ENCODE data around the gene CREB5. TPM values are rescaled to one million over a fixed set of nuclear protein-coding genes. Genes with fewer than 3 reads are reported as not detected.

The CREB5 gene
- total RNA-seq, 2 experiments from 2014 or later: 0.15 to 0.52 TPM

DNA sequence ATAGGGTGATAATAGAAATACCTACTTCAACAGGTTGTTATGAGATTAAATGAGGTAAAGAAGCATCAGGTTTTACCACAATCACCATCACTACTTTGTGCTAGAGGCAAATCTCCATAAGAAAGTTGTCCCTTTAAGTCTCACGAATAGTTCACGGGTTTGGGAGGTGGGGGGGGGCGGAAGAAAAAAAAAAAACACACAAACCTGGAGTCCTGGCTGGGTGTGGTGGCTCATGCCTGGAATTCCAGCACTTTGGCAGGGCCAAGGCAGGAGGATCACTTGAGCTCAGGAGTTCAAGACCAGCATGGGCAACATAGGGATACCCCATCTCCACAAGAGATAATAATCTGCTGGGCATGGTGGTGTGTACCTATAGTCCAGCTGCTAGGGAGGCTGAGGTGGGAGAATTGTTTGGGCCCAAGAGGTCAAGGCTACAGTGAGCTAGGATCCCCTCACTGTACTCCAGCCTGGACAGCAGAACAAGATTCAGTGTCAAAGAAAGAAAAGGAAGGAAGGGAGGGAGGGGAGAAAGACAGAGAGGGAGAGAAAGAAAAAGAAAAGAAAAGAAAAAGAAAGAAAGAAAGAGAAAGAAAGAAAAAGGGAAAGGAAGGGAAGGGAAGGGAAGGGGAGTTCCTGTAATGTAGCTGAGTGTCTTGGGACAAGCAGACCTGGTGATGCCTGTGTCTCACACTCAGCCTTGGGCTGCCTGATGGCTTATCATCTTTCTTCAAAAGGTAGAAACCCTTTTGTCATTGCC, 231.4 kb downstream of the CREB5 start:
- H3K9me3 Mint-ChIP-seq: no peaks in the 10 kb centered on the region
- POLR2A ChIA-PET: no interaction called here
- H3K27ac Mint-ChIP-seq: no peak overlapping the region
- no peak for DNase-seq
- CTCF ChIA-PET: no interaction called here
- H3K4me3 Mint-ChIP-seq: no peak overlapping the region
- no peaks in the 10 kb centered on the region for H3K36me3 Mint-ChIP-seq
- H3K4me1 Mint-ChIP-seq (ENCODE audit: low read depth): no peaks in the 10 kb centered on the region
- intact Hi-C loops (cut with micrococcal nuclease): no loop called here
- H3K27me3 Mint-ChIP-seq: no peaks in the 10 kb centered on the region

DNA sequence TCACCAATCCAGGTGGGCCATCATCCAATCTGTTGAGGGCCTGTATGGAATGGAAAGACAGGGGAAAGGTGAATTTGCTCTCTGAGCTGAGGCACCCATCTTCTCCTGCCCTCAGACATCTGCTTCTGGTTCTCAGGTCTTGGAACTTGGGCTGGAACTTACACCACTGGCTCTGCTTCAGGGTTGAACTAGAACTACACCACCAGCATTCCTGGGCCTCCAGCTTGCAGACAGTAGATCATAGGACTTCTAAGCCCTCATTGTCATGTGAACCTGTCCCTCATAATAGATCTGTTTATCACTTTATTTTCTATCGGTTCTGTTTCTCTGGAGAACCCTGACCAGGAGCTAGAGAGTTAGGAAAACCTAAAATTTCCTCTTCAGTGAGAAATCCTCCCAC, 233.5 kb downstream of the CREB5 start:
- no peaks in the 10 kb centered on the region for H3K9me3 Mint-ChIP-seq
- H3K36me3 Mint-ChIP-seq: no peaks in the 10 kb centered on the region
- no peaks in the 10 kb centered on the region for H3K4me1 Mint-ChIP-seq (ENCODE audit: low read depth)
- H3K27ac Mint-ChIP-seq: no peak overlapping the region
- H3K27me3 Mint-ChIP-seq: peaks cover 1% of the 10 kb centered on the region
- no peak overlapping the region for H3K4me3 Mint-ChIP-seq
- POLR2A ChIA-PET: no interaction called here
- no peak for DNase-seq
- intact Hi-C loops (cut with micrococcal nuclease): no loop called here
- CTCF ChIA-PET: no interaction called here

DNA sequence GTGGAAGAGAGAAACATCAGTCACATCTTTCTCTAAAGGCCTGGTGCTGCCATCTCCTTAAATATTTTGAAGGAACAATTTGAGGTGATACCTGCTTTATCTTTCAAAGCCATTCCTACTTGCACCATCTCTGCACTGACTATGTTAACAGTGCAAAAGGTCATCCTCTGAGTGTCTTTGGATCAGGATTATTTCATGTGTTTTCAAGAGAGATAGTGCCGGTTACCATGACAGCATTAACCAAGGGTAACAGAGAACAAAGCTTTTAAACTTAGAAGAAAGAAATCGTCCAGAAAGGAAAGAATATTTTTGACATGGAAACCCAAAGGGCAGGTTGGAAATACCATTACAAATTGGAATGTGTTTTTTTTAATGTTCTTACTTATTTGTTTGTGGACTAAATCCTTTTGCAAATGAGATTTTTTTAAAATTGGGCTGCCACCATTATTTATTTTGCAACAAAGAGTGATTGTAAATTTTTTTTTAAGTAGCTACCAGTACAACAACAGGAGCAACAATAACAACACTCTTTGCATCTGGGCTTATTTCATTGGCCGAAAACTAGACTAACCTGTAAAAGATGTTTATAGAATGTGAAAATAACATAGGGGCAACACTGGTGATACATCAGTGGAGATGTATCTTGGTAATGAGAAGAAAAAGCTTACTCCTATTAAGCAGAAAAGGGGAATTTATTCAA, 234.2 kb downstream of the CREB5 start:
- Mint-ChIP-seq H3K4me3 (no peak overlapping the region), H3K36me3 (no peaks in the 10 kb centered on the region), H3K4me1 (ENCODE audit: low read depth) (no peaks in the 10 kb centered on the region), H3K27me3 (peaks cover 1% of the 10 kb centered on the region), H3K27ac (no peak overlapping the region), H3K9me3 (no peaks in the 10 kb centered on the region)
- CTCF ChIA-PET: no interaction called here
- DNase-seq: no peak
- intact Hi-C loops (cut with micrococcal nuclease): no loop called here
- POLR2A ChIA-PET: no interaction called here

DNA sequence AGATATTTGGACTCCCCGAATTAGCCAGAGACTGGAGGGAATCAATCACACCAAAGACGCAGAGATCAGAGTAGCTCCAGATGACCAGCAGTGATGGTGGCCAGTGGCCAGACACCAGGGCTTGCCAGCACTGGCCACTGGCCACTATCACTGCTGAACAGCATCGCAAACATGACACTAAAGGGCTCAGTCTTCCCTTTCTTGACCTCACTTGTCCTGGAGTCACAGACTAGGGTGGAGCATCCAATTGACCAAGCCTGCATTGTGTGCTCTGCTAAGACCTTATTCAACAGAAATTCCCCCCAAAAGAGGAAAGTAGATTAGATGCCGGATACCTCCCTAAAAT, 234.7 kb downstream of the CREB5 start:
- peaks cover 1% of the 10 kb centered on the region for H3K27me3 Mint-ChIP-seq
- ChIA-PET POLR2A (no interaction called here), CTCF (no interaction called here)
- H3K9me3 Mint-ChIP-seq: no peaks in the 10 kb centered on the region
- intact Hi-C loops (cut with micrococcal nuclease): no loop called here
- no peak for DNase-seq
- no peaks in the 10 kb centered on the region for H3K36me3 Mint-ChIP-seq
- H3K27ac Mint-ChIP-seq: no peak overlapping the region
- no peak overlapping the region for H3K4me3 Mint-ChIP-seq
- H3K4me1 Mint-ChIP-seq (ENCODE audit: low read depth): no peaks in the 10 kb centered on the region

DNA sequence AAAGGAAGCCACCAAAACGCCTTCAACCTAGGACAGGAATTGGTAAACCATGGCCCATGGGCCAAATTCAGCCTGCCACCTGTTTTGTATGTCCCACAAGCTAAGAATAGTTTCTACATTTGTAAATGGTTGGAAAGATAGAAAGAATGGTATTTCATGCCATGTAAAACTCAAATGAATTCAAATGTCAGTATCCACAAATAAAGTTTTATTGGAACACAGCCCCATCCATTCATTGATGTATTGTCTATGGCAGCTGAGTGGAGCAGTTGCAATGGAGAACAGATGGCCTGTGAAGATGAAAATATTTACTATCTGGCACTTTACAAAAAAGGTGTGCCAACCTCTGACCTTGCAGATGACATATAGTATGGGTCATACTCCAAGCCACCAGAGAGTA, 236.9 kb downstream of the CREB5 start:
- H3K27ac Mint-ChIP-seq: no peak overlapping the region
- no peak for DNase-seq
- H3K4me3 Mint-ChIP-seq: no peak overlapping the region
- no peaks in the 10 kb centered on the region for H3K9me3 Mint-ChIP-seq
- CTCF ChIA-PET: no interaction called here
- POLR2A ChIA-PET: no interaction called here
- H3K4me1 Mint-ChIP-seq (ENCODE audit: low read depth): no peaks in the 10 kb centered on the region
- no peaks in the 10 kb centered on the region for H3K36me3 Mint-ChIP-seq
- intact Hi-C loops (cut with micrococcal nuclease): no loop called here
- peaks cover 1% of the 10 kb centered on the region for H3K27me3 Mint-ChIP-seq

- CTCF ChIA-PET: no interaction called here
- Mint-ChIP-seq H3K27ac (no peak overlapping the region), H3K4me3 (no peak overlapping the region), H3K9me3 (no peaks in the 10 kb centered on the region), H3K36me3 (no peaks in the 10 kb centered on the region), H3K4me1 (ENCODE audit: low read depth) (no peaks in the 10 kb centered on the region), H3K27me3 (peaks cover 1% of the 10 kb centered on the region)
- POLR2A ChIA-PET: no interaction called here
- no peak for DNase-seq
- intact Hi-C loops (cut with micrococcal nuclease): no loop called here
These were observed 237.5 kb downstream of the CREB5 start for GRCh38 chr7:28649811-28650210.

DNA sequence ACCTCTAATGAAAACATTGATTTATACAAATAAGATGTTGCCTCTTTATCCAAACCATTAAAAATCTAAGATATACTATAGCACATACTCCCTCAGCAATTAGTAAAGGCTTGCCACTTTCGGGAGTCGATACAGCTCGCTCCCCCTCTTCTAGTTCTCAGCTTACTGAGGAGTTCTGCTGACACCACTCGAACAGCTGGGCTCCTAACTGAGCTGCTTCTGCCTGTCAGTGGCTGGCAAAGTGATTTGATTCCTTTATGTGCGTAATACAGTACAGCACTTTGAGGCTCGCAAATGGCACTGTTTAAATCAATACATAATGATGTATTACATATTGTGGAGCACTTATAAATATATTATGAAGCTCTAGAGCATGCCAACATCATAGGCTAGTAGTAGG, 241.8 kb downstream of the CREB5 start:
- no peaks in the 10 kb centered on the region for H3K36me3 Mint-ChIP-seq
- no peak overlapping the region for H3K27ac Mint-ChIP-seq
- DNase-seq: no peak
- POLR2A ChIA-PET: no interaction called here
- peaks cover 1% of the 10 kb centered on the region for H3K27me3 Mint-ChIP-seq
- intact Hi-C loops (cut with micrococcal nuclease): no loop called here
- no peaks in the 10 kb centered on the region for H3K9me3 Mint-ChIP-seq
- CTCF ChIA-PET: no interaction called here
- no peak overlapping the region for H3K4me3 Mint-ChIP-seq
- no peaks in the 10 kb centered on the region for H3K4me1 Mint-ChIP-seq (ENCODE audit: low read depth)

DNA sequence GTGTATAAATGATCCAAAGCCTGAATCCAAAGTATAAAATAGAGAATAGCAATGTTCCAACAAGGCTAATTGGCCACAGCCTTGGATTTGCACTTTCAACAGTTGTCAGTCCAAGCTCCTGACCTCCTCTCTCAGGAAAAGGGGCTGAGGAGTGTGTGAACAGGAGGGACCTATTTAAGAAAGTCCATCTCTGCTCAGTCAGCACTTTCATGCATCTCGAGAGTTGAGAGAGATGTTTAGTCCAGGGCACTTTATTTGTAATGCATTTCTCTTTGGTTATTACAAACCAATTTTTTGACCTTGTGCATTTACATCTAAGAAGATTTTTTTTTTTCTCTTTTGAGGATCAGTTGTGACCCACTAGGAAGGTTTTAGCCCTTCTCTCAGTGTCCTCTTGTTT, 244.2 kb downstream of the CREB5 start:
- intact Hi-C loops (cut with micrococcal nuclease): no loop called here
- H3K27me3 Mint-ChIP-seq: peaks cover 2% of the 10 kb centered on the region
- no peaks in the 10 kb centered on the region for H3K36me3 Mint-ChIP-seq

DNA sequence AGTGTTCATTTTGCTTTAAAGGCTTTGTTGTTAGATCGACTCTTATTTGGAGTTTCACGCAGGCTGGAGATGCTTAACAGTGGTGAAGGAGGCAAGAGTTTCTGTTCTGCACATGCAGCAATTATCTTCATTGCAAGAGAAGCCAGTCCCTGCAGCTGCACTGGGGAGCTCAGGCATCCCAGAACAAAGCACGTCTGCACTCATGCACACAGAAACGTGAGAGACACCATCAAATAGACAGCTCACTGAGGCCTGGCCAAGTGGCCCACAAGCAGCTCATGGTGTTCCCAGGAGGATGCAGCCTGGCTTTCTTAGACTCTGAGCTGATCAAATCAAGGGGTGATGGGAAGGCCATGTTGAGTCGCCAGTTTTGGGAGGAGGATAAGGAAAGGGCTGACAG, 246.1 kb downstream of the CREB5 start:
- Mint-ChIP-seq H3K36me3 (no peaks in the 10 kb centered on the region), H3K27ac (no peak overlapping the region), H3K27me3 (peaks cover 5% of the 10 kb centered on the region), H3K9me3 (peaks cover 11% of the 10 kb centered on the region), H3K4me3 (no peak overlapping the region), H3K4me1 (ENCODE audit: low read depth) (no peaks in the 10 kb centered on the region)
- intact Hi-C loops (cut with micrococcal nuclease): no loop called here
- CTCF ChIA-PET: no interaction called here
- DNase-seq: no peak
- POLR2A ChIA-PET: no interaction called here

More for the DNA sequence above, 244.2 kb downstream of the CREB5 start:
- no peak for DNase-seq
- POLR2A ChIA-PET: no interaction called here
- H3K4me3 Mint-ChIP-seq: no peak overlapping the region
- no peaks in the 10 kb centered on the region for H3K4me1 Mint-ChIP-seq (ENCODE audit: low read depth)
- peaks cover 11% of the 10 kb centered on the region for H3K9me3 Mint-ChIP-seq
- CTCF ChIA-PET: no interaction called here
- no peak overlapping the region for H3K27ac Mint-ChIP-seq

DNA sequence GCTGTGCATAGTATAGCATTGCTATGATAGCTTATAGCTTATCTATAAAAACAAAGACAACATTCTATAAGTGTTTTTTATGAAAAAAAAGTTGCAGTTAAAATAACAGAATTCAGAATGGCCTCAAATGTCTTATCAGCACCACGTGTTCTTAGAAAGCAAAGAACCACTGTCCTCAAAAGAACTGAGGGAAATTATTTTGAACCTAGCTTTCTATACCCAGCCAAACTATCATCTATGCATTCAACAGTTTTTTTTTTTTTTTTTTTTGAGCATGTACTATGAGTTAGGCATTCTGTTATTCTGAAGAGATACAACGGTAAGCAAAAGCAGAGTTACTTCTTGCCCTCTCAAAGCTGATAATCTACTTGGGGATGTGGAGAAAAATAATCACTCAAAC, 247.8 kb downstream of the CREB5 start:
- Mint-ChIP-seq H3K4me3 (no peak overlapping the region), H3K4me1 (ENCODE audit: low read depth) (no peaks in the 10 kb centered on the region), H3K27me3 (peaks cover 5% of the 10 kb centered on the region), H3K36me3 (no peaks in the 10 kb centered on the region), H3K9me3 (peaks cover 11% of the 10 kb centered on the region), H3K27ac (no peak overlapping the region)
- no peak for DNase-seq
- intact Hi-C loops (cut with micrococcal nuclease): no loop called here
- ChIA-PET CTCF (no interaction called here), POLR2A (no interaction called here)

GRCh38 chr7:28661826-28662595, 249.7 kb downstream of the CREB5 start:
- H3K27me3 Mint-ChIP-seq: peaks cover 5% of the 10 kb centered on the region
- intact Hi-C loops (cut with micrococcal nuclease): no loop called here

DNA sequence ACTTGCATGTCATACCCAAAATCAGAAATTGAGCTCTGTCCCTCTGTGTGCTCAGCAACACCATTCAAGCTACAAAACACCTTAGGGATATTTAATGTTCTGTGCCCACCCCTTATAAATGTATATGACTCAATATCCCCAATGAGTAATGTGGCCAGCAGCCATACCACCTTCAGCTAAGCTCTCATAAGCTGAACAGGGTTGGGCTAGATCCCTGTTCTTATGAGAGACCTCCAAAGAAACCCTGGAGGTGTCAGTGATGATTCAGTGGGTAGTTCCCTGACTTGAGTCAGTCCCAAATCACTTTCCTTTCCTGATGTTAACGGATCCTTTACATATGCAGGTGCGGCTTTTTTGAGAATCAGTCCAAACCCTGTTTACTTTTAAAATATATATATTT, 253.8 kb downstream of the CREB5 start:
- CTCF ChIA-PET: interaction anchor here (0.6 kb wide), 1 partner anchor 234 kb away, joined by 3 read pairs; no protein-coding TSS in a partner anchor
- Mint-ChIP-seq H3K27me3 (peaks cover 4% of the 10 kb centered on the region), H3K9me3 (no peaks in the 10 kb centered on the region), H3K27ac (no peak overlapping the region), H3K4me1 (ENCODE audit: low read depth) (no peaks in the 10 kb centered on the region), H3K4me3 (no peak overlapping the region), H3K36me3 (no peaks in the 10 kb centered on the region)
- no peak for DNase-seq
- POLR2A ChIA-PET: no interaction called here
- intact Hi-C loops (cut with micrococcal nuclease): no loop called here

More at GRCh38 chr7:28661826-28662595, 249.7 kb downstream of the CREB5 start:
- Mint-ChIP-seq H3K27ac (no peak overlapping the region), H3K9me3 (peaks cover 11% of the 10 kb centered on the region), H3K4me3 (no peak overlapping the region), H3K4me1 (ENCODE audit: low read depth) (no peaks in the 10 kb centered on the region), H3K36me3 (no peaks in the 10 kb centered on the region)
- no peak for DNase-seq
- ChIA-PET CTCF (no interaction called here), POLR2A (no interaction called here)

DNA sequence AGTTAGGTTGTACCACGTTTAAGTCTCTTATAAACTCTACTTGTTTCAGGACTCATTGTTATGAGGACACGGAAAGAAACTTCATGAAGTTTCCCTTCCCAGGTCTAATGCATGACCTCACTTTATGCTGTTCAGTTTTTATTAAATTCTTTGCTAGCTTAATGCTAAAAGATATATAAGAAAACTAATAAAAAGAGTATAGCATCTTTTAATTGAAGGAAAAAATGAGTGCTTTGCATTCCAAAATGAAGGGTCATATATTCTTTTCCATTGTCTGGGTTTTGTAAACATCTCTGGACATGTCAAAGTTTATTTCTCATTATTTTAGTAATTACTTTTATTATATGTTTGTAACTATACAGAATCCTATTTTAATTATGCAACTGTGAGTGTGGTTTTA, 255.8 kb downstream of the CREB5 start:
- no peaks in the 10 kb centered on the region for H3K4me1 Mint-ChIP-seq (ENCODE audit: low read depth)
- no peaks in the 10 kb centered on the region for H3K36me3 Mint-ChIP-seq
- no peak overlapping the region for H3K4me3 Mint-ChIP-seq
- ChIA-PET CTCF (no interaction called here), POLR2A (no interaction called here)
- no peak for DNase-seq
- H3K27me3 Mint-ChIP-seq: no peaks in the 10 kb centered on the region
- no peaks in the 10 kb centered on the region for H3K9me3 Mint-ChIP-seq
- intact Hi-C loops (cut with micrococcal nuclease): no loop called here
- no peak overlapping the region for H3K27ac Mint-ChIP-seq
